IMR-90 (cell line): Measurements from ENCODE around the gene RNF215.

Experiments
- CTCF ChIP-seq: conservative IDR thresholded peaks from 2 replicates; pipeline ENCODE4 v1.5.1; 2012; ENCODE audit warnings: mild to moderate bottlenecking, low read depth, low read length, improper control_type of control experiment
- ELK1 ChIP-seq: fragments of 150-350 bp; IDR thresholded peaks from 2 replicates; pipeline ENCODE4 v1.6.1; 2016; ENCODE audit warnings: low read depth, mild to moderate bottlenecking, low read length, moderate library complexity, borderline replicate concordance
- USF2 ChIP-seq: fragments of 150-350 bp; IDR thresholded peaks from 2 replicates; pipeline ENCODE4 v1.6.1; 2017; ENCODE audit warnings: mild to moderate bottlenecking, antibody characterized with exemption, low read length, low read depth

GRCh38 chr22:30357650-30358215 is 29.5 kb downstream of the RNF215 start:
- TF ChIP-seq CTCF, result no peak
- no peak for TF ChIP-seq ELK1
- TF ChIP-seq USF2, result no peak
